Neural progenitor cell (in vitro differentiated cells): ENCODE data around the gene MYORG.

Experiments used
- CTCF ChIP-seq: fragments of 200-600 bp; sonication (generic); IDR thresholded peaks from 2 replicates; pipeline ENCODE4 v1.5.1; 2017; ENCODE audit warnings: antibody characterized with exemption, mild to moderate bottlenecking
- EZH2 ChIP-seq: fragments of 200-600 bp; sonication (generic); IDR thresholded peaks from 2 replicates; pipeline ENCODE4 v1.6.1; 2017; ENCODE audit warnings: antibody characterized with exemption, mild to moderate bottlenecking, moderate library complexity

- no peak for TF ChIP-seq CTCF
- TF ChIP-seq EZH2: no peak
Measured at GRCh38 chr9:34362614-34363214, 14.0 kb downstream of the MYORG start.
